Measurements from ENCODE around the gene KCNC4. TPM values are rescaled to one million over a fixed set of nuclear protein-coding genes. Genes with fewer than 3 reads are reported as not detected.

The KCNC4 gene
- total and polyA plus RNA-seq, 2 of the 4 experiments (the other 2 are of a cell fraction) = 0.18 to 2.3 TPM

DNA sequence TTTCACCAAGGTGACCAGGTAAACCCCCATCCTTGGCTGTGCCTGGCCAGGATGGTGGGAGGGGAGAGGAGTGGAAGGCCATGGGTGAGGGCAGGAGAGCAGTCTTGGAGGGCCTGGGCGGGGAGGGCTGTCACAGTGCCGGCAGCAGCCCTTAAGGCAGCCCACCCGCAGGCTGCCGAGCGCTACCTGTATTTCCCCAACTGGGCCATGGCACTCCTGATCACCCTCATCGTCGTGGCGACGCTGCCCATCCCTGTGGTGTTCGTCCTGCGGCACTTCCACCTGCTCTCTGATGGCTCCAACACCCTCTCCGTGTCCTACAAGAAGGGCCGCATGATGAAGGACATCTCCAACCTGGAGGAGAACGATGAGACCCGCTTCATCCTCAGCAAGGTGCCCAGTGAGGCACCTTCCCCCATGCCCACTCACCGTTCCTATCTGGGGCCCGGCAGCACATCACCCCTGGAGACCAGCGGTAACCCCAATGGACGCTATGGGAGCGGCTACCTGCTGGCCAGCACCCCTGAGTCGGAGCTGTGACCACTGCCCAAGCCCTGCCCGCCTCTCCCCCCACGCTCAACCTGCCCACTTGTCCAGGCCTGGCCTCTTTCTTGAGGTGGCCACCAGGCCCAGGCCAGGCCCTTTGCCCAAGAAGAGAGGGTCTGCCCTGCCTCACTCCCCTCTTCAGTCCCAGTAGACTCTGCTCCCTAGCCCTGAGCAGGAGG is 12.0 kb upstream of the KCNC4 start:
- Histone ChIP-seq H4K91ac (ENCODE audit: insufficient read depth, low read depth, low read length) (no peak overlapping the region), H3K9me1 (ENCODE audit: insufficient read depth, low read length) (no peaks in the 10 kb centered on the region), H2BK15ac (ENCODE audit: low read depth, low read length) (no peak overlapping the region), H3K18ac (ENCODE audit: low read depth, low read length) (no peak overlapping the region), H2AK9ac (replicated peaks; ENCODE audit: low read depth, low read length, poor library complexity) (no peak overlapping the region), H3K4me1 (ENCODE audit: control insufficient read depth, insufficient read depth, low read length) (0 out of 2 replicates have a peak, but pooled peaks cover 1% of the 10 kb centered on the region), H4K5ac (ENCODE audit: low read depth, low read length) (no peak overlapping the region), H3K27me3 (ENCODE audit: control insufficient read depth, insufficient read depth, low read length) (peaks cover 1% of the 10 kb centered on the region; the same call in 1 of the 2 replicates), H3K27ac (ENCODE audit: insufficient read depth, low read length) (no peak overlapping the region), H2AFZ (replicated peaks; ENCODE audit: low read length, poor library complexity) (no peak overlapping the region), H2BK120ac (ENCODE audit: low read depth, low read length) (no peak overlapping the region), H3K56ac (ENCODE audit: extremely low read depth, insufficient read depth, low read length) (no peak overlapping the region), H2AK5ac (ENCODE audit: low read depth, low read length) (no peak overlapping the region), H3K4me3 (ENCODE audit: insufficient read depth, low read depth, low read length) (no peak overlapping the region), H3K9ac (ENCODE audit: low read depth, low read length) (no peak overlapping the region), H2BK5ac (ENCODE audit: low read depth, low read length, poor library complexity, severe bottlenecking) (no peak overlapping the region), H3K79me1 (ENCODE audit: low read depth in 1 of 2, low read length in 2 of 2) (no peaks in the 10 kb centered on the region), H3K23ac (ENCODE audit: low read depth, low read length) (no peak overlapping the region), H4K20me1 (ENCODE audit: insufficient read depth, low read length) (no peaks in the 10 kb centered on the region), H3K4ac (ENCODE audit: low read depth, low read length) (no peak overlapping the region), H2BK20ac (ENCODE audit: low read depth, low read length) (no peak overlapping the region), H4K8ac (ENCODE audit: low read depth in 2 of 2, low read length in 2 of 2) (no peak overlapping the region), H3K14ac (replicated peaks; ENCODE audit: low read depth, low read length) (no peak overlapping the region), H3K9me3 (ENCODE audit: control insufficient read depth, insufficient read depth, low read length) (no peaks in the 10 kb centered on the region), H3K36me3 (ENCODE audit: control insufficient read depth, insufficient read depth, low read length) (no peaks in the 10 kb centered on the region), H3K4me2 (ENCODE audit: low read depth, low read length) (no peak overlapping the region)
- POLR2A ChIA-PET (ENCODE audit: unreplicated experiment) = no interaction called here
- CTCF ChIA-PET = interaction anchor here (1.4 to 2.5 kb wide), 4 partner anchors 55 to 266 kb away, joined by 5 to 20 read pairs (median 10); no protein-coding TSS in a partner anchor
- no peak for DNase-seq
- ATAC-seq (ENCODE audit: low read depth) = no peak
- dilution Hi-C loops (cut with HindIII; ENCODE audit: low sequenced_read_pairs, unreplicated experiment) = no loop called here
- BruUV-seq (replicated peaks) = no TSS peak
- intact Hi-C loops (cut with micrococcal nuclease) = loop anchor here (1.0 kb wide), 2 partner anchors 262 to 298 kb away; no protein-coding TSS in a partner anchor
- 81% methylated on average over 7 of the region's 23 CpGs; no CpG with 5 or more reads in 1 of the 2 experiments for WGBS, 2 experiments (ENCODE audit: extremely low coverage in 2 of 2, insufficient read length in 1 of 2)
- in situ Hi-C loops (cut with MboI; ENCODE audit: low sequenced_read_pairs) = no loop called here
- no peak for TF ChIP-seq SMC3 (IDR thresholded peaks at IDR 0.05; ENCODE audit: low read depth, low read length)
- no peak for TF ChIP-seq RCOR1 (IDR thresholded peaks at IDR 0.05; ENCODE audit: insufficient replicate concordance, low read length)
- no peak for TF ChIP-seq RFX5 (IDR thresholded peaks at IDR 0.05; ENCODE audit: low read depth, low read length)
- TF ChIP-seq, protein P1, sequence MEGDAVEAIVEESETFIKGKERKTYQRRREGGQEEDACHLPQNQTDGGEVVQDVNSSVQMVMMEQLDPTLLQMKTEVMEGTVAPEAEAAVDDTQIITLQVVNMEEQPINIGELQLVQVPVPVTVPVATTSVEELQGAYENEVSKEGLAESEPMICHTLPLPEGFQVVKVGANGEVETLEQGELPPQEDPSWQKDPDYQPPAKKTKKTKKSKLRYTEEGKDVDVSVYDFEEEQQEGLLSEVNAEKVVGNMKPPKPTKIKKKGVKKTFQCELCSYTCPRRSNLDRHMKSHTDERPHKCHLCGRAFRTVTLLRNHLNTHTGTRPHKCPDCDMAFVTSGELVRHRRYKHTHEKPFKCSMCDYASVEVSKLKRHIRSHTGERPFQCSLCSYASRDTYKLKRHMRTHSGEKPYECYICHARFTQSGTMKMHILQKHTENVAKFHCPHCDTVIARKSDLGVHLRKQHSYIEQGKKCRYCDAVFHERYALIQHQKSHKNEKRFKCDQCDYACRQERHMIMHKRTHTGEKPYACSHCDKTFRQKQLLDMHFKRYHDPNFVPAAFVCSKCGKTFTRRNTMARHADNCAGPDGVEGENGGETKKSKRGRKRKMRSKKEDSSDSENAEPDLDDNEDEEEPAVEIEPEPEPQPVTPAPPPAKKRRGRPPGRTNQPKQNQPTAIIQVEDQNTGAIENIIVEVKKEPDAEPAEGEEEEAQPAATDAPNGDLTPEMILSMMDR (conservative IDR thresholded peaks at IDR 0.05; ENCODE audit: low read depth, low read length) = no peak
- no peak for TF ChIP-seq MAFK (IDR thresholded peaks at IDR 0.05; ENCODE audit: low read depth, low read length)
- TF ChIP-seq, protein P2, sequence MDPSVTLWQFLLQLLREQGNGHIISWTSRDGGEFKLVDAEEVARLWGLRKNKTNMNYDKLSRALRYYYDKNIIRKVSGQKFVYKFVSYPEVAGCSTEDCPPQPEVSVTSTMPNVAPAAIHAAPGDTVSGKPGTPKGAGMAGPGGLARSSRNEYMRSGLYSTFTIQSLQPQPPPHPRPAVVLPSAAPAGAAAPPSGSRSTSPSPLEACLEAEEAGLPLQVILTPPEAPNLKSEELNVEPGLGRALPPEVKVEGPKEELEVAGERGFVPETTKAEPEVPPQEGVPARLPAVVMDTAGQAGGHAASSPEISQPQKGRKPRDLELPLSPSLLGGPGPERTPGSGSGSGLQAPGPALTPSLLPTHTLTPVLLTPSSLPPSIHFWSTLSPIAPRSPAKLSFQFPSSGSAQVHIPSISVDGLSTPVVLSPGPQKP (IDR thresholded peaks at IDR 0.05; ENCODE audit: borderline replicate concordance, low read depth, low read length) = no peak
- no peak for TF ChIP-seq FOS (IDR thresholded peaks at IDR 0.05; ENCODE audit: low read depth, low read length)
- TF ChIP-seq NFE2L2 (IDR thresholded peaks at IDR 0.05; ENCODE audit: low read depth, low read length) = no peak
- TF ChIP-seq, protein P3, sequence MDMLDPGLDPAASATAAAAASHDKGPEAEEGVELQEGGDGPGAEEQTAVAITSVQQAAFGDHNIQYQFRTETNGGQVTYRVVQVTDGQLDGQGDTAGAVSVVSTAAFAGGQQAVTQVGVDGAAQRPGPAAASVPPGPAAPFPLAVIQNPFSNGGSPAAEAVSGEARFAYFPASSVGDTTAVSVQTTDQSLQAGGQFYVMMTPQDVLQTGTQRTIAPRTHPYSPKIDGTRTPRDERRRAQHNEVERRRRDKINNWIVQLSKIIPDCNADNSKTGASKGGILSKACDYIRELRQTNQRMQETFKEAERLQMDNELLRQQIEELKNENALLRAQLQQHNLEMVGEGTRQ (IDR thresholded peaks at IDR 0.05; ENCODE audit: low read depth, low read length) = no peak
- no peak for TF ChIP-seq CEBPB (IDR thresholded peaks at IDR 0.05; ENCODE audit: low read depth, low read length)
- no peak for TF ChIP-seq RAD21 (IDR thresholded peaks at IDR 0.05; ENCODE audit: low read length)
- TF ChIP-seq POLR2A (IDR thresholded peaks at IDR 0.05; ENCODE audit: low read depth, low read length) = no peak
- TF ChIP-seq CHD1 (IDR thresholded peaks at IDR 0.05; ENCODE audit: low read depth, low read length) = no peak
- no peak for TF ChIP-seq MXI1 (IDR thresholded peaks at IDR 0.05; ENCODE audit: borderline replicate concordance, low read depth, low read length)
- TF ChIP-seq BHLHE40 (IDR thresholded peaks at IDR 0.05; ENCODE audit: low read depth, low read length) = no peak
